Measurements from ENCODE around the gene CMSS1. TPM values are rescaled to one million over a fixed set of nuclear protein-coding genes. Genes with fewer than 3 reads are reported as not detected.

Gene CMSS1
- total and polyA plus RNA-seq, 2 of the 13 experiments (the other 11 are each of a cell fraction or from before 2014, with no cell fraction given): 6.4 to 48.7 TPM

DNA sequence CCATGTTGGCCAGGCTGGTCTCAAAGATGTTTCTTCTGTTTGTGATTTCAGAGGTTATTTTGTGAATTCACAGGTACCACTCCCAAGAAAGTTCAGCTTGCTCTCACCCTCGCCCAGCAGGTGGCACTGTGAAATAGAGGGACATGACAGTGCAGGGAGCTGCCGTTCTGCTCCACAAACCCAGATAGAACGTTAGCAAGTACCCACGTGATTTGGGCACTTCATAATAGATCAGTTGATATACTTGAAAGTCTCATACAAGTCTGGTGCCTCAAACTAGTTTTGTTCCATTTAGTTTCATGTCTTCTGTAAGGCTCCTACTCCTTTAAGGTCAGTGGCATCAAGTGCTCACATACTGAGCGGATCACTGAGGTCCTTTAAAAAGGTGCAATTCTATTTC is 251.2 kb downstream of the CMSS1 start (continued):
- TF ChIP-seq, protein P1, sequence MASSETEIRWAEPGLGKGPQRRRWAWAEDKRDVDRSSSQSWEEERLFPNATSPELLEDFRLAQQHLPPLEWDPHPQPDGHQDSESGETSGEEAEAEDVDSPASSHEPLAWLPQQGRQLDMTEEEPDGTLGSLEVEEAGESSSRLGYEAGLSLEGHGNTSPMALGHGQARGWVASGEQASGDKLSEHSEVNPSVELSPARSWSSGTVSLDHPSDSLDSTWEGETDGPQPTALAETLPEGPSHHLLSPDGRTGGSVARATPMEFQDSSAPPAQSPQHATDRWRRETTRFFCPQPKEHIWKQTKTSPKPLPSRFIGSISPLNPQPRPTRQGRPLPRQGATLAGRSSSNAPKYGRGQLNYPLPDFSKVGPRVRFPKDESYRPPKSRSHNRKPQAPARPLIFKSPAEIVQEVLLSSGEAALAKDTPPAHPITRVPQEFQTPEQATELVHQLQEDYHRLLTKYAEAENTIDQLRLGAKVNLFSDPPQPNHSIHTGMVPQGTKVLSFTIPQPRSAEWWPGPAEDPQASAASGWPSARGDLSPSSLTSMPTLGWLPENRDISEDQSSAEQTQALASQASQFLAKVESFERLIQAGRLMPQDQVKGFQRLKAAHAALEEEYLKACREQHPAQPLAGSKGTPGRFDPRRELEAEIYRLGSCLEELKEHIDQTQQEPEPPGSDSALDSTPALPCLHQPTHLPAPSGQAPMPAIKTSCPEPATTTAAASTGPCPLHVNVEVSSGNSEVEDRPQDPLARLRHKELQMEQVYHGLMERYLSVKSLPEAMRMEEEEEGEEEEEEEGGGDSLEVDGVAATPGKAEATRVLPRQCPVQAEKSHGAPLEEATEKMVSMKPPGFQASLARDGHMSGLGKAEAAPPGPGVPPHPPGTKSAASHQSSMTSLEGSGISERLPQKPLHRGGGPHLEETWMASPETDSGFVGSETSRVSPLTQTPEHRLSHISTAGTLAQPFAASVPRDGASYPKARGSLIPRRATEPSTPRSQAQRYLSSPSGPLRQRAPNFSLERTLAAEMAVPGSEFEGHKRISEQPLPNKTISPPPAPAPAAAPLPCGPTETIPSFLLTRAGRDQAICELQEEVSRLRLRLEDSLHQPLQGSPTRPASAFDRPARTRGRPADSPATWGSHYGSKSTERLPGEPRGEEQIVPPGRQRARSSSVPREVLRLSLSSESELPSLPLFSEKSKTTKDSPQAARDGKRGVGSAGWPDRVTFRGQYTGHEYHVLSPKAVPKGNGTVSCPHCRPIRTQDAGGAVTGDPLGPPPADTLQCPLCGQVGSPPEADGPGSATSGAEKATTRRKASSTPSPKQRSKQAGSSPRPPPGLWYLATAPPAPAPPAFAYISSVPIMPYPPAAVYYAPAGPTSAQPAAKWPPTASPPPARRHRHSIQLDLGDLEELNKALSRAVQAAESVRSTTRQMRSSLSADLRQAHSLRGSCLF (CRISPR knock-in tag; IDR thresholded peaks at IDR 0.05; ENCODE audit: borderline replicate concordance): no peak
- TF ChIP-seq SIX1 (CRISPR knock-in tag; IDR thresholded peaks at IDR 0.05; ENCODE audit: borderline replicate concordance) (no peak), NFKBIZ (CRISPR knock-in tag; IDR thresholded peaks at IDR 0.05) (no peak), ZNF121 (CRISPR knock-in tag; IDR thresholded peaks at IDR 0.05) (no peak), SMAD9 (CRISPR knock-in tag; IDR thresholded peaks at IDR 0.05) (no peak), SRSF9 (IDR thresholded peaks at IDR 0.05; ENCODE audit: borderline replicate concordance, insufficient read depth, low read depth, low read length, poor library complexity, severe bottlenecking) (no peak), HNRNPUL1 (IDR thresholded peaks at IDR 0.05; ENCODE audit: low read depth, low read length) (no peak), STAG1 (CRISPR knock-in tag; IDR thresholded peaks at IDR 0.05) (peak; percentile 92), HOXA7 (CRISPR knock-in tag; IDR thresholded peaks at IDR 0.05) (no peak), RXRB (CRISPR knock-in tag; IDR thresholded peaks at IDR 0.05; ENCODE audit: borderline replicate concordance) (peak; percentile 44; the same call in 1 of the 2 replicates), SRF (IDR thresholded peaks at IDR 0.05; ENCODE audit: low read depth, low read length) (no peak), RXRA (CRISPR knock-in tag; IDR thresholded peaks at IDR 0.05) (no peak), ZNF446 (CRISPR knock-in tag; IDR thresholded peaks at IDR 0.05) (no peak)
- TF ChIP-seq, protein P2, sequence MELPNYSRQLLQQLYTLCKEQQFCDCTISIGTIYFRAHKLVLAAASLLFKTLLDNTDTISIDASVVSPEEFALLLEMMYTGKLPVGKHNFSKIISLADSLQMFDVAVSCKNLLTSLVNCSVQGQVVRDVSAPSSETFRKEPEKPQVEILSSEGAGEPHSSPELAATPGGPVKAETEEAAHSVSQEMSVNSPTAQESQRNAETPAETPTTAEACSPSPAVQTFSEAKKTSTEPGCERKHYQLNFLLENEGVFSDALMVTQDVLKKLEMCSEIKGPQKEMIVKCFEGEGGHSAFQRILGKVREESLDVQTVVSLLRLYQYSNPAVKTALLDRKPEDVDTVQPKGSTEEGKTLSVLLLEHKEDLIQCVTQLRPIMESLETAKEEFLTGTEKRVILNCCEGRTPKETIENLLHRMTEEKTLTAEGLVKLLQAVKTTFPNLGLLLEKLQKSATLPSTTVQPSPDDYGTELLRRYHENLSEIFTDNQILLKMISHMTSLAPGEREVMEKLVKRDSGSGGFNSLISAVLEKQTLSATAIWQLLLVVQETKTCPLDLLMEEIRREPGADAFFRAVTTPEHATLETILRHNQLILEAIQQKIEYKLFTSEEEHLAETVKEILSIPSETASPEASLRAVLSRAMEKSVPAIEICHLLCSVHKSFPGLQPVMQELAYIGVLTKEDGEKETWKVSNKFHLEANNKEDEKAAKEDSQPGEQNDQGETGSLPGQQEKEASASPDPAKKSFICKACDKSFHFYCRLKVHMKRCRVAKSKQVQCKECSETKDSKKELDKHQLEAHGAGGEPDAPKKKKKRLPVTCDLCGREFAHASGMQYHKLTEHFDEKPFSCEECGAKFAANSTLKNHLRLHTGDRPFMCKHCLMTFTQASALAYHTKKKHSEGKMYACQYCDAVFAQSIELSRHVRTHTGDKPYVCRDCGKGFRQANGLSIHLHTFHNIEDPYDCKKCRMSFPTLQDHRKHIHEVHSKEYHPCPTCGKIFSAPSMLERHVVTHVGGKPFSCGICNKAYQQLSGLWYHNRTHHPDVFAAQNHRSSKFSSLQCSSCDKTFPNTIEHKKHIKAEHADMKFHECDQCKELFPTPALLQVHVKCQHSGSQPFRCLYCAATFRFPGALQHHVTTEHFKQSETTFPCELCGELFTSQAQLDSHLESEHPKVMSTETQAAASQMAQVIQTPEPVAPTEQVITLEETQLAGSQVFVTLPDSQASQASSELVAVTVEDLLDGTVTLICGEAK (IDR thresholded peaks at IDR 0.05): no peak
- TF ChIP-seq, protein P2 (CRISPR knock-in tag; IDR thresholded peaks at IDR 0.05): no peak; the same call in 1 of the 2 replicates
- TF ChIP-seq, protein P3, sequence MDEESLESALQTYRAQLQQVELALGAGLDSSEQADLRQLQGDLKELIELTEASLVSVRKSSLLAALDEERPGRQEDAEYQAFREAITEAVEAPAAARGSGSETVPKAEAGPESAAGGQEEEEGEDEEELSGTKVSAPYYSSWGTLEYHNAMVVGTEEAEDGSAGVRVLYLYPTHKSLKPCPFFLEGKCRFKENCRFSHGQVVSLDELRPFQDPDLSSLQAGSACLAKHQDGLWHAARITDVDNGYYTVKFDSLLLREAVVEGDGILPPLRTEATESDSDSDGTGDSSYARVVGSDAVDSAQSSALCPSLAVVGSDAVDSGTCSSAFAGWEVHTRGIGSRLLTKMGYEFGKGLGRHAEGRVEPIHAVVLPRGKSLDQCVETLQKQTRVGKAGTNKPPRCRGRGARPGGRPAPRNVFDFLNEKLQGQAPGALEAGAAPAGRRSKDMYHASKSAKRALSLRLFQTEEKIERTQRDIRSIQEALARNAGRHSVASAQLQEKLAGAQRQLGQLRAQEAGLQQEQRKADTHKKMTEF (CRISPR knock-in tag; IDR thresholded peaks at IDR 0.05): 0 out of 2 replicates have a peak, but pooled peaks have one; percentile 32

Data from HepG2 (cell line).